Prostate gland (tissue), 2 donors: ENCODE results near the gene SIX2. TPM values are rescaled to one million over a fixed set of nuclear protein-coding genes. Genes with fewer than 3 reads are reported as not detected.

Source experiments
- DNase-seq: peaks from one replicate; pipeline ENCODE4 v3.0.0-alpha.2; 2019; ENCODE audit warnings: low spot score
- H3K27ac ChIP-seq, 2 donors: fragments of 200-600 bp; sonication (generic); 2 replicates each; pipeline ENCODE4 v1.5.1; 2017 to 2019
- H3K27me3 ChIP-seq: fragments of 200-600 bp; sonication (generic); replicated peaks from 2 replicates; pipeline ENCODE4 v1.5.1; 2019; ENCODE audit not compliant: insufficient read depth
- H3K36me3 ChIP-seq, 2 donors: fragments of 200-600 bp; sonication (generic); 1 replicate in 1 of 2; 2 replicates in 1 of 2; pipeline versions ENCODE4 v1.5.1 to v1.8.1; 2017 to 2019
- H3K4me1 ChIP-seq: fragments of 200-600 bp; sonication (generic); replicated peaks from 2 replicates; pipeline ENCODE4 v1.5.1; 2019
- H3K4me3 ChIP-seq, 2 donors: fragments of 200-600 bp; sonication (generic); 2 replicates each; pipeline ENCODE4 v1.5.1; 2017 to 2019
- H3K9me3 ChIP-seq: fragments of 200-600 bp; sonication (generic); 2 replicates; pipeline ENCODE4 v1.5.1; 2017
- POLR2A ChIP-seq: fragments of 450-650 bp; IDR thresholded peaks from one replicate; pipeline ENCODE4 v1.6.1; 2016; ENCODE audit warnings: antibody characterized with exemption, mild to moderate bottlenecking
- POLR2AphosphoS5 ChIP-seq: sonication (generic); formaldehyde crosslinking; IDR thresholded peaks from one replicate; pipeline ENCODE4 v1.6.1; 2017; ENCODE audit warnings: antibody characterized with exemption
- WGBS: methylation state at CpG from one replicate; pipeline ENCODE4 v1.1.5; 2018; 5-methylcytosine and 5-hydroxymethylcytosine counted together
- intact Hi-C: fragments of 100-400 bp; cut with DNase I; formaldehyde crosslinking; loops from one replicate; pipeline ENCODE4 v1.14.2; 2022
- total RNA-seq, 2 donors: library from RNA; depleted of rRNA; stranded (reverse); fragments of >200 nt; gene quantifications; one replicate each; pipeline ENCODE4 v1.1.0, GENCODE V29; 2016
- TF ChIP-seq, protein P1 (sequence below), 4 experiments: fragments of 200-600 bp in 2 of 4; fragments of 450-650 bp in 2 of 4; sonication (generic) in 2 of 4; IDR thresholded peaks; 1 replicate in 3 of 4; 2 replicates in 1 of 4; pipeline ENCODE4 v1.5.1; 2016 to 2019; ENCODE audit warnings: antibody characterized with exemption in 4 of 4, mild to moderate bottlenecking in 2 of 4, moderate library complexity in 2 of 4

SIX2 gene
- total RNA-seq, 2 donors from 2014 or later, result 1.8 to 5.1 TPM

DNA sequence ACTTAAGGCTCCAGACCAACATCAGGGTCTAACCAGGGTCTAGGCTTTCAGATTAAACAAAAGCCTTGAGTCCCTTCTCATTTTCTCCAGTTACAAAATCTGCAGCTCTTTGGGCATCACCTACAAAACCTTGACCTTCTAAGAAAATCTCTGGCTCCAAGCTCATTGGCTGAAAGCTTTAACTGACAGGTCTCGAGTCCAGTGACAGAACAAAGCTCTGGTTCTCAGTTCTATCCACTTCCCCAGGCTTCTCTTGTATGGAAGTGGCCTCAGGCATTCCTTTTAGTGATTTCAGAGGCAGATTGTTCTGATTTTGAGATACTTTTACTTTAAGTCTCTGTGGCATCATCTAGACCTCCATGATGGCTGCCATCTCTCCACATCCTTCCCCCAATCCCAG is 11.3 kb downstream of the SIX2 start:
- Histone ChIP-seq H3K27me3 (peaks cover 23% of the 10 kb centered on the region), H3K4me3 (no peak overlapping the region), H3K4me1 (no peaks in the 10 kb centered on the region), H3K36me3 (no peaks in the 10 kb centered on the region), H3K9me3 (no peaks in the 10 kb centered on the region), H3K27ac (no peak overlapping the region)
- no peak for TF ChIP-seq POLR2A
- no peak for TF ChIP-seq POLR2AphosphoS5
- TF ChIP-seq, protein P1, sequence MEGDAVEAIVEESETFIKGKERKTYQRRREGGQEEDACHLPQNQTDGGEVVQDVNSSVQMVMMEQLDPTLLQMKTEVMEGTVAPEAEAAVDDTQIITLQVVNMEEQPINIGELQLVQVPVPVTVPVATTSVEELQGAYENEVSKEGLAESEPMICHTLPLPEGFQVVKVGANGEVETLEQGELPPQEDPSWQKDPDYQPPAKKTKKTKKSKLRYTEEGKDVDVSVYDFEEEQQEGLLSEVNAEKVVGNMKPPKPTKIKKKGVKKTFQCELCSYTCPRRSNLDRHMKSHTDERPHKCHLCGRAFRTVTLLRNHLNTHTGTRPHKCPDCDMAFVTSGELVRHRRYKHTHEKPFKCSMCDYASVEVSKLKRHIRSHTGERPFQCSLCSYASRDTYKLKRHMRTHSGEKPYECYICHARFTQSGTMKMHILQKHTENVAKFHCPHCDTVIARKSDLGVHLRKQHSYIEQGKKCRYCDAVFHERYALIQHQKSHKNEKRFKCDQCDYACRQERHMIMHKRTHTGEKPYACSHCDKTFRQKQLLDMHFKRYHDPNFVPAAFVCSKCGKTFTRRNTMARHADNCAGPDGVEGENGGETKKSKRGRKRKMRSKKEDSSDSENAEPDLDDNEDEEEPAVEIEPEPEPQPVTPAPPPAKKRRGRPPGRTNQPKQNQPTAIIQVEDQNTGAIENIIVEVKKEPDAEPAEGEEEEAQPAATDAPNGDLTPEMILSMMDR (IDR thresholded peaks at IDR 0.05), result no peak
- no peak for DNase-seq
- WGBS, result 92% methylated on average over 1 of the region's 1 CpG
- intact Hi-C loops, result no loop called here

GRCh38 chr2:44996356-44996755 is 12.9 kb downstream of the SIX2 start:
- no peak for DNase-seq
- TF ChIP-seq, protein P1 (IDR thresholded peaks at IDR 0.05), result no peak
- TF ChIP-seq POLR2AphosphoS5 (no peak), POLR2A (no peak)
- 82% methylated on average over 6 of the region's 6 CpGs for WGBS
- peaks cover 12% of the 10 kb centered on the region for H3K27me3 ChIP-seq
- no peaks in the 10 kb centered on the region for H3K4me1 ChIP-seq
- no peaks in the 10 kb centered on the region for H3K9me3 ChIP-seq
- H3K4me3 ChIP-seq, result no peak overlapping the region
- no peak overlapping the region for H3K27ac ChIP-seq
- intact Hi-C loops, result no loop called here
- H3K36me3 ChIP-seq, result no peaks in the 10 kb centered on the region

GRCh38 chr2:44994377-44994776 is 14.9 kb downstream of the SIX2 start:
- DNase-seq, result no peak
- peaks cover 4% of the 10 kb centered on the region for H3K27me3 ChIP-seq

DNA sequence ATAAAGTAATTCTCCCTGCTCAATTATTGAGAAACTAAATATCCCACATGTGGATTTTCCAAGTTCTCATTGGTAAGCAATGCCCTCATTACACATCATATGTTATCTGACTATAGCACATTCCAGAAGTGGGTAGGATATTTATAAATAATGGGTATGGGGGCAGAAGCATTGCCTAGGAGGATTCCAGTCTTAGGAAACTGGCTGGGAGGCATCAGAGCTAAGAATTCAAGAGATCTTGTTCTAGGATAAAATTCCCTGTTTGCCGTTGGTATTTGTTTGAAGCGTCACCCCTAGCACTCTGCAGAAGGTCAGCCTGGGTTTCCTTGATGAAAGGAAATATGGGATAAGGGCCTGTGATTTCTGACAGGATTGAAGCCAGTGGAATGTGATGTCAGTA is 20.1 kb downstream of the SIX2 start:
- DNase-seq, result no peak
- no peaks in the 10 kb centered on the region for H3K36me3 ChIP-seq
- no peak overlapping the region for H3K27ac ChIP-seq
- H3K27me3 ChIP-seq, result no peaks in the 10 kb centered on the region
- no peak overlapping the region for H3K4me3 ChIP-seq
- H3K4me1 ChIP-seq, result no peaks in the 10 kb centered on the region
- 67% methylated on average over 2 of the region's 2 CpGs for WGBS
- intact Hi-C loops, result no loop called here
- H3K9me3 ChIP-seq, result no peaks in the 10 kb centered on the region
- TF ChIP-seq POLR2A, result no peak
- TF ChIP-seq, protein P1 (IDR thresholded peaks at IDR 0.05), result no peak
- no peak for TF ChIP-seq POLR2AphosphoS5

More at GRCh38 chr2:44994377-44994776, 14.9 kb downstream of the SIX2 start:
- no peak for TF ChIP-seq POLR2AphosphoS5
- no peak for TF ChIP-seq POLR2A
- TF ChIP-seq, protein P1 (IDR thresholded peaks at IDR 0.05), result no peak
- 95% methylated on average over 1 of the region's 1 CpG for WGBS
- H3K27ac ChIP-seq, result no peak overlapping the region
- no peak overlapping the region for H3K4me3 ChIP-seq
- intact Hi-C loops, result no loop called here
- no peaks in the 10 kb centered on the region for H3K36me3 ChIP-seq
- H3K9me3 ChIP-seq, result no peaks in the 10 kb centered on the region
- no peaks in the 10 kb centered on the region for H3K4me1 ChIP-seq

DNA sequence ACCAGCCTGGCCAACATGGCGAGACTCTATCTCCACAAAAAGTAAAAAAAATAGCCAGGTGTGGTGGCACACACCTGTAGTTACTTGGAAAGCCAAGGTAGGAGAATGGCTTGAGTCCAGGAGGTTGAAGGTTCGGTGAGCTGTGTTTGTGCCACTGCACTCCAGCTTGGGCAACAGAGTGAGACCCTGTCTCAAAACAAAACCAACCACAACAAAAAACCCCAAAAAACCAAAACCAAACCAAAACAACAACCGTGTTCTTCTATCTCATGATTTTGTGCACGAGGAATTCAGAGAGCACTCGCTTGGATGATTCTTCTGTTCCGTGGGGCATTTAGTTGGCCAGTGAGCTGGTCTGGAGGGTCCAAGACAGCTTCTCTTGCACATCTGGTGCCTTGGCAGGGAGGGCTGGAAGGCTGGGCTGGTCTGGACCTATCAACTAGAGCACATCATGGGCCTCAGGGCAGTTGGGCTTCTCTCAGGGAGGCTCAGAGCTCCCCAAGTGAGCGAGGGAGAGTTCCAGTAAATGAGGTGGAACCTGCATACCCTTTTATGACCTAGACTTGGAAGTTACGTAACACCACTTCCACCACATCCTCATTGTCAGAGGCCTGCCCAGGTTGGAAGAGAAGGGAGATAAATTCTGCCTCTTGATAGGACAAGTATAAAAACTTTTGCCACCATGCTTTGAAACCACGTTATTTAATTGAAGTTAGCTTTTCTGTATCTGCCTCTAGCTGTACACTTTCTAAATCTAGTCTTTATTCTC is 25.2 kb downstream of the SIX2 start:
- Histone ChIP-seq H3K36me3 (no peaks in the 10 kb centered on the region), H3K4me3 (no peak overlapping the region), H3K27ac (no peak overlapping the region), H3K27me3 (no peaks in the 10 kb centered on the region), H3K4me1 (no peaks in the 10 kb centered on the region), H3K9me3 (no peaks in the 10 kb centered on the region)
- TF ChIP-seq POLR2AphosphoS5 (no peak), POLR2A (no peak)
- TF ChIP-seq, protein P1 (IDR thresholded peaks at IDR 0.05), result no peak
- WGBS, result 83% methylated on average over 9 of the region's 9 CpGs
- intact Hi-C loops, result no loop called here
- DNase-seq, result no peak
